PC-3 (cell line): ENCODE results near the gene APBB2.

ENCODE experiments used
- EZH2 ChIP-seq: fragments of 300-600 bp; sonication (generic); IDR thresholded peaks from one replicate; pipeline ENCODE4 v1.6.1; 2017; ENCODE audit warnings: antibody characterized with exemption, mild to moderate bottlenecking, low read length; ENCODE audit not compliant: unreplicated experiment
- TF ChIP-seq, protein P1 (sequence below): fragments of 300-600 bp; sonication (generic); conservative IDR thresholded peaks from 2 replicates; pipeline ENCODE4 v1.5.1; 2017; ENCODE audit warnings: antibody characterized with exemption, low read depth, mild to moderate bottlenecking, low read length

DNA sequence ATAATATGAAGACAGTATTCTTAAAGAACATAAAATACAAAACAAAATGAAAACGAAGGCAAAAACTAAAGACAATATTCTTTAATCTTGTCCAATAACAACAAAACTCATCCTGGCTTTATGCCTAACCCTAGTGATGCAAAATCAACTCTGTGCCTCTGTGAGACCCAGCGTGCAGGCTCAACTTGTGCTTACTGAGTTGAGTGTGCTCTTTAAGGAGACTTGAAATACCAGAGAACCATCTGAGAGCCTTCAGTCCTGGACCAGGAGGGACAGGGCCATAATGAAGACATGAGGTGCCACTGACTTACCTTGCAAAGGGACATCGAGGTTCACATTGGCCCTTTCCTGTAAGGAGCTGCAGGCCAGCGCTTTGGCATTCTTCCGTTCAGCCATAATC, 387.5 kb downstream of the APBB2 start:
- TF ChIP-seq, protein P1, sequence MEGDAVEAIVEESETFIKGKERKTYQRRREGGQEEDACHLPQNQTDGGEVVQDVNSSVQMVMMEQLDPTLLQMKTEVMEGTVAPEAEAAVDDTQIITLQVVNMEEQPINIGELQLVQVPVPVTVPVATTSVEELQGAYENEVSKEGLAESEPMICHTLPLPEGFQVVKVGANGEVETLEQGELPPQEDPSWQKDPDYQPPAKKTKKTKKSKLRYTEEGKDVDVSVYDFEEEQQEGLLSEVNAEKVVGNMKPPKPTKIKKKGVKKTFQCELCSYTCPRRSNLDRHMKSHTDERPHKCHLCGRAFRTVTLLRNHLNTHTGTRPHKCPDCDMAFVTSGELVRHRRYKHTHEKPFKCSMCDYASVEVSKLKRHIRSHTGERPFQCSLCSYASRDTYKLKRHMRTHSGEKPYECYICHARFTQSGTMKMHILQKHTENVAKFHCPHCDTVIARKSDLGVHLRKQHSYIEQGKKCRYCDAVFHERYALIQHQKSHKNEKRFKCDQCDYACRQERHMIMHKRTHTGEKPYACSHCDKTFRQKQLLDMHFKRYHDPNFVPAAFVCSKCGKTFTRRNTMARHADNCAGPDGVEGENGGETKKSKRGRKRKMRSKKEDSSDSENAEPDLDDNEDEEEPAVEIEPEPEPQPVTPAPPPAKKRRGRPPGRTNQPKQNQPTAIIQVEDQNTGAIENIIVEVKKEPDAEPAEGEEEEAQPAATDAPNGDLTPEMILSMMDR = no peak
- no peak for TF ChIP-seq EZH2
